ENCODE results near the gene EHD1.

Gene EHD1

DNA sequence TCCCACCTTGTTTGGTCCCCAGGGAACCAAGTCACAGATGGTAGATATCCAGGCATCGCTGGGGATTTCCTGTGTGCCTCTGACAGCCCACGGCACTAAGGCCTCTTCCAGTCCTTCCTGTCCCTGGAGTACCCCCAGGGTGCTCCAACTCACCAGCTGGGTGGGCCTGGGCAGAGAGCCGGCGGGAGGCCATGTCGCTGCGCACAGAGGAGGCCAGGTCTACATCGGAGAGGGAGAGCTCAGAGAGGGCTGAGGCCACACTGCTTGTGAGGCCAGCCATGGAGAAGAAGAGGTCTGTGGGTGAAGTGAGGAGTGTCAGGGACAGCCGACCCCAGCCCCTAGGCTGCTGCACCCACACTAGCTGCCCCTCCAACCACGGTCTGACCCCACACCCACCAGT lies 33.3 kb upstream of the EHD1 start:
- Mint-ChIP-seq H3K27me3 (ENCODE audit: low read depth) (no peaks in the 10 kb centered on the region), H3K4me3 (no peak overlapping the region), H3K36me3 (ENCODE audit: low read depth) (peaks cover 26% of the 10 kb centered on the region), H3K27ac (no peak overlapping the region), H3K4me1 (no peaks in the 10 kb centered on the region), H3K9me3 (no peaks in the 10 kb centered on the region)
- no peak for TF ChIP-seq CTCF (IDR thresholded peaks at IDR 0.05; ENCODE audit: unreplicated experiment in 3 of 3)

GRCh38 chr11:64911142-64911541 lies 32.7 kb upstream of the EHD1 start:
- no peak for TF ChIP-seq CTCF (IDR thresholded peaks at IDR 0.05; ENCODE audit: unreplicated experiment in 3 of 3)
- Mint-ChIP-seq H3K27ac (no peak overlapping the region), H3K27me3 (ENCODE audit: low read depth) (no peaks in the 10 kb centered on the region), H3K9me3 (no peaks in the 10 kb centered on the region), H3K4me1 (no peaks in the 10 kb centered on the region), H3K4me3 (no peak overlapping the region), H3K36me3 (ENCODE audit: low read depth) (peaks cover 26% of the 10 kb centered on the region)

GRCh38 chr11:64910451-64911093 lies 32.2 kb upstream of the EHD1 start:
- H3K27ac Mint-ChIP-seq: no peak overlapping the region
- no peaks in the 10 kb centered on the region for H3K4me1 Mint-ChIP-seq
- H3K27me3 Mint-ChIP-seq (ENCODE audit: low read depth): no peaks in the 10 kb centered on the region

DNA sequence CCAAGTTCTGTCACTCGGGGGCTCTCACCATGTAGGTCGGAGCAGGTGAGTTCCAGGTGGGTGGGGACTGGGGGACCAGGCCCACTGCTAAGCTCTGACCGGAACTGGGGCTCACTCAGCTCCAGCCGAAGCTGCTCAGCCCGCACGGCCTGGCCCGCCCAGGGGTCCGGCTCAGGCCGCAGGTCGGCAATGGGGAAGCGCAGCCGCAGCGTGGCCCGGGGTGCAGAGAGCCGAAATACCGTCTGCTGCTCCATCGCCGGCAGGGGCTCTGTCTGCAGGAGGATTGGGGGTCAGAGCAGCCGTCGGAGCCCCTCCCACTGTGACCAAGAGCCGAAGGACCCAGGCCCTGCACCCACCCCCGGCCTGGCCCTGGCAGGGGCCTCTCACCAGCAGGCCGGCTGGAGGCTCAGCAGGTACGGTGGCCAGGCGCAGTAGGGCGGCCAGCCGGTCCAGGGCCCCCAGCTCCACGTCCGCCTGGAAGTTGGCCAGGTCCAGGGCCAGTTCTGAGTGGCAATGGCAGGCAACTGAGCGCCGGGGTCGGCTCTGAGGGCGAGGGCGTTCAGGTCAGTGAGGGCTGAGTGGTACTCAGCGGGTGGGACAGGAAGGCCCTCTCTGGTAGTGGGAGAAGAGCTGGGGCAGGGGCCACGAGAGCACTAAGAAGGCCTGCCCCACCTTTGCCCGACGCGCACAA lies 31.4 kb upstream of the EHD1 start:
- H3K27ac Mint-ChIP-seq: no peak overlapping the region
- H3K27me3 Mint-ChIP-seq (ENCODE audit: low read depth): no peaks in the 10 kb centered on the region
- no peaks in the 10 kb centered on the region for H3K4me1 Mint-ChIP-seq
- no peaks in the 10 kb centered on the region for H3K9me3 Mint-ChIP-seq
- peaks cover 31% of the 10 kb centered on the region for H3K36me3 Mint-ChIP-seq (ENCODE audit: low read depth)
- H3K4me3 Mint-ChIP-seq: no peak overlapping the region
- TF ChIP-seq CTCF (IDR thresholded peaks at IDR 0.05; ENCODE audit: unreplicated experiment in 3 of 3): no peak

More at GRCh38 chr11:64910451-64911093, 32.2 kb upstream of the EHD1 start:
- peaks cover 26% of the 10 kb centered on the region for H3K36me3 Mint-ChIP-seq (ENCODE audit: low read depth)
- H3K9me3 Mint-ChIP-seq: no peaks in the 10 kb centered on the region
- no peak for TF ChIP-seq CTCF (IDR thresholded peaks at IDR 0.05; ENCODE audit: unreplicated experiment in 3 of 3)
- no peak overlapping the region for H3K4me3 Mint-ChIP-seq

DNA sequence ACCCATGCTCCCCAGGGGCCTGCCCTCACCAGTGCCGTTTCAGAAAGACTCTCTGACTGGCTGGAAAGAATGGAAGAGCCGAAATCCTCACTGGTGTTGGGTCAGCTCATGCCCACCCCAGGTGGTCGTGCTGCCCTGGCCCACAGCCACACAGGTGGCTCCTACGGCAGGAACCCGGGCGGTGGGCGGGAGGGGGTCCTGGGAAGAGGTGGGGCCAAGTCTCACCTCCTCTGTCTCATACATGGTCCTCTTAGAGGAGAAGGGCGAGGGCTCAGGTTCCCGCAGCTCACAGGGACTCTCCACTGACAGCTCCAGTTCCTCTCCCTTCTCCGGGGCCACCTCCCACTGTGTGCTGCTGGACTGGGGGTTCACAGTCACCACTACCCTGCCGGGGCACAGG lies 30.3 kb upstream of the EHD1 start:
- Mint-ChIP-seq H3K27me3 (ENCODE audit: low read depth) (no peaks in the 10 kb centered on the region), H3K27ac (no peak overlapping the region), H3K4me3 (no peak overlapping the region), H3K9me3 (no peaks in the 10 kb centered on the region), H3K4me1 (no peaks in the 10 kb centered on the region), H3K36me3 (ENCODE audit: low read depth) (peaks cover 27% of the 10 kb centered on the region)
- no peak for TF ChIP-seq CTCF (IDR thresholded peaks at IDR 0.05; ENCODE audit: unreplicated experiment in 3 of 3)

DNA sequence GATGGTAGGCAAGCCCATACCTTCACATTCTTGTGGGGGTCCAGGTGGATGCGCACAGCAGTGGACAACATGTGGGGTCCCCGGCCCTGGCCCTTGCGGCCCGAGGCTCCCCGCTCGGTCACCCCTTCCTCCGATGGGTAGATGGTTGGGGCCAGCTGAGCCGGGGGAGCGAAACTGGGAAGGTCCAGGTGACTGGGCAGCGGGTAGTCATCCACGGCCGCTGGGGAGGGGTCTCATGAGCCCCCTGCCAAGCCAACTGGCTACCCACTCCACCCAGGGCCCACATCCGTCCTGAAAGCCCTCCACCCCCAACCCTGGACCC lies 27.9 kb upstream of the EHD1 start:
- H3K4me3 Mint-ChIP-seq: no peak overlapping the region
- no peaks in the 10 kb centered on the region for H3K9me3 Mint-ChIP-seq
- TF ChIP-seq CTCF (IDR thresholded peaks at IDR 0.05; ENCODE audit: unreplicated experiment in 3 of 3): no peak
- H3K36me3 Mint-ChIP-seq (ENCODE audit: low read depth): peaks cover 25% of the 10 kb centered on the region
- H3K27ac Mint-ChIP-seq: no peak overlapping the region
- no peaks in the 10 kb centered on the region for H3K4me1 Mint-ChIP-seq
- H3K27me3 Mint-ChIP-seq (ENCODE audit: low read depth): no peaks in the 10 kb centered on the region
